ES-I3 (cell line): ENCODE data around the gene PODXL2.

Experiments
- H3K36me3 ChIP-seq: 2 replicates; pipeline ENCODE4 v1.6.1; 2013; ENCODE audit warnings: mild to moderate bottlenecking, low read length, control low read depth, moderate library complexity; ENCODE audit not compliant: insufficient read depth
- H3K4me1 ChIP-seq: 2 replicates; pipeline ENCODE4 v1.6.1; 2013; ENCODE audit warnings: mild to moderate bottlenecking, control low read depth, low read length; ENCODE audit not compliant: insufficient read depth
- H3K9ac ChIP-seq: 2 replicates; pipeline ENCODE4 v1.6.1; 2013; ENCODE audit warnings: low read depth, mild to moderate bottlenecking, low read length, moderate library complexity
- H3K9me3 ChIP-seq: 2 replicates; pipeline ENCODE4 v1.6.1; 2013; ENCODE audit warnings: mild to moderate bottlenecking, low read length, moderate library complexity; ENCODE audit not compliant: control insufficient read depth, insufficient read depth

PODXL2 gene

DNA sequence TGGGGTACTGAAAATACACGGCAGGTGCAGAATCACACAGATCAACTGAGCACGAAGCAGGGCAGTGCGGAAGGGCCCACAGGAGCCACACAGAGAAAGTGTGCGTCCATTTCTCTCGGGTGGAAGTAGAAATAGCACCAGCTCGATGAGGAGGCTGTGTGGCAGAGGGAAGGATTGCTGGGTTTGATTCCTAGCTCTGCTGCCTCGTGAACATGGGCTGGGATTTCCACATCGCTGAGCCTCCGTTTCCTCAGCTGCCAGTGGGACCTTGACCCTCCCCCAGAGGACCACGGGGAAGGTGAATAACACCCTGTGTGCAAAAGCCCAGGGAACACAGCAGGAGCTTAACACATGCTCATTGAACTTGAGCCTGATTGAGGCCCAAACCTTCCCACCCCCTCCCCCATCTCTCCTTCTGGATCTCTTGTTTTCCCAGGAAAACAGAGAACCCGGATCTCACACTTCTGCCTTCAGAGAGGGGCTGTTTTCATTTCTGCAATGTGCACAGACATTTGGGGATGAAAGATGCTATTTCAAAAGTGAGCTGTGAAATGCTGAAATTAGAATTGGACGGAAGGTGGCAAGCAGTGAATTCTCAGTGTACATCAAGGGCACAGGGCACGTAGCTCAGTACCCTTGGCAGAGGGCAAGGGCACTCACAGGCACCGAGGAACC, 82.2 kb downstream of the PODXL2 start:
- H3K9ac ChIP-seq: no peak overlapping the region
- H3K4me1 ChIP-seq: peaks cover 22% of the 10 kb centered on the region
- no peaks in the 10 kb centered on the region for H3K9me3 ChIP-seq
- H3K36me3 ChIP-seq: no peaks in the 10 kb centered on the region

DNA sequence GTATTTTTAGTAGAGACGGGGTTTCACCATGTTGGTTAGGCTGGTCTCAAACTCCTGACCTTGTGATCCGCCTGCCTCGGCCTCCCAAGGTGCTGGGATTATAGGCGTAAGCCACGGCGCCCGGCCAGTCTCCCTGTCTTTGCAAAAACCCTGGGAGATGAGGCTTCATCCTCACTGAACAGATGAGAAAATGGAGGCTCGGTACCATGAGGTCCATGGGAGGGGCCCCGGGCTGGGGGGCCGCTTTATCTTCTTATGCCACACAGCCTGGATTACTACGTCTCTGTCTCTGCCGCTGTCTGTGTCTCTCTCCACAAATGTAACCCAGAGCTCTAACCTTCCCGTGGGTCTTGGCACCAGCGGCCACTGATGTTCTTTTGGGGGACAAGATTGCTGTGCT, 82.9 kb downstream of the PODXL2 start:
- Histone ChIP-seq H3K9me3 (no peaks in the 10 kb centered on the region), H3K36me3 (no peaks in the 10 kb centered on the region), H3K4me1 (peaks cover 22% of the 10 kb centered on the region), H3K9ac (no peak overlapping the region)

DNA sequence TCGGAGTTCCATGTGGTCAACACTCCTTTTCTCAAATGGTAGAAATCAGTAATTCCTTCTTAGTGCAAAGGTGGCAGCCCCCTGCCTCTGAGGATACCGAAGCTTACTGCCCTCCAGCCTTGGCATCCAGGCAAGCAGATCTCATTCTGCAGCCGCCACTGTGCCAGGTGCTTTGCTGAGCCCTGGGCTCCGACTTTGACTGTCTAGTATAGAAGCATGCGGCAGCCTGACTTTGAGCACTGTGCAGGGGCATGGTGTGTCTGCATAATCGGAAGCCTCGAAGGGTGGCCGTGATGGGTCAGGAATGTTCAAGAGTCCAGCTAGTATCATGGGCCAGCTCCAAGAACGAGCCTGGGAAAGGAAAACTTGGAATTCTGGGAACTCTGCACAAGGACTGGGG, 83.5 kb downstream of the PODXL2 start:
- Histone ChIP-seq H3K36me3 (no peaks in the 10 kb centered on the region), H3K4me1 (peaks cover 22% of the 10 kb centered on the region), H3K9ac (no peak overlapping the region), H3K9me3 (no peaks in the 10 kb centered on the region)

DNA sequence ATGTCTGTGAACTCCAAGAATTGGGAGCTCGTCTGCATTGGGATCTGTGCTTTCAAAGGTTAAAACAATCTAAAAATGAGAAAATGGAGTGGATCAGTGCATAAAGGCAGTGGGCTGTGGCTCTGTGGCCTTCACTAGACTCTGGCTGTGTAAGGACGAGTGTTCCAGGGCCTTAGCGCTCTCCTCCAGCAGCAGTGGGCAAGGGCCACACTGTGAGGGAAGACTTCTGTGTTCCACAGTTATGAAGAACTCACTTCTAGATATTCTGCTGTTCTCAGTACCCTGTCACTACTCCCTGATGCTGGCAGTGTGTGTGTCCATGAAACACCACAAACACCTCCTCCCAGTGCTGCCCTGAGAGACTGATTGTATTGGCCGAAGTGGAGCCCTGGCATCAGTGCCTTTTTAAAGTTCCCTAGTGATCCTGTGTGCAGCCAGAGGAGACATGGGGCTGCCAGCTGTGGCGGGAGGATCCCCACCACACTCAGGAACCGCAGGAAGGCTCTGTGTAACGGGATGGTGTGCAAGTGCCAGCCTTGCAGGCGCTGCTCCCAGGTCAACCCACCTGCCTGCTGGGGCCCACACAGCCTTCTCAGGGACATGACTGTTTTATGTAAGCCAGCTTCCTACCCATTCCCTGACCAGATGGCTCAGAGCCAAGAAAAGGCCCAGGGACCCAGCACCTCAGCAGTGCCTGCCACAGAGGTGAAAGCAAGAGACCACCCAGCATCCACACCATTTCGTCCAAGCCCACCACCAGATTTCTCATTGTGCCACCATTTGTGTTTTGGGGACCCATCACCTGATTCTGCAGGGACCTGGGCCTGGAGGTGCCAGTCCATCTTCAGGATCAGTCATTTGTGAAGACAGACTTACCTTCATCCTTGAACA, 84.1 kb downstream of the PODXL2 start:
- Histone ChIP-seq H3K9ac (no peak overlapping the region), H3K4me1 (peaks cover 15% of the 10 kb centered on the region), H3K9me3 (no peaks in the 10 kb centered on the region), H3K36me3 (no peaks in the 10 kb centered on the region)

DNA sequence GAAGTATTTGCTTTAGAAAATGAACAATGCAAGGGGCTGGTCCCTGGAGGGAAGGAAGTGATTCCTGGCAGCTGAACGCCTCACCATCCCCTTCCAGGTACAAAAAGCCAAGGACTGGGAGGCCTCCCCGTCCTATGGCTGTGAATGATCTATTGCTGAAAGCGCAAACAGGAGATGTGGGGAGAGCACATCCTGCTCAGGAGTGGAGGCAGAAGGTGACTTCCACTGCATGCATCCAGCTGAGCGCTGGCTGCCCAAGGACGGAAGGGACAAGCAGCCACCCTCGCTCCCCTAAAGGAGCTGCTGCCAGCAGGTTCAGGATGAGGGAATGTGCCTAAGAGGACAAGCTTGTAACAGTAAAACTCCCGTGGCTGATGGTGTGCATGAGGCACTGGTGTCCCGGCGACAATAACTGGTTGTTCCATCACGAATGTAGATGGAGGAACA, 85.2 kb downstream of the PODXL2 start:
- H3K4me1 ChIP-seq: peaks cover 15% of the 10 kb centered on the region
- no peaks in the 10 kb centered on the region for H3K36me3 ChIP-seq

DNA sequence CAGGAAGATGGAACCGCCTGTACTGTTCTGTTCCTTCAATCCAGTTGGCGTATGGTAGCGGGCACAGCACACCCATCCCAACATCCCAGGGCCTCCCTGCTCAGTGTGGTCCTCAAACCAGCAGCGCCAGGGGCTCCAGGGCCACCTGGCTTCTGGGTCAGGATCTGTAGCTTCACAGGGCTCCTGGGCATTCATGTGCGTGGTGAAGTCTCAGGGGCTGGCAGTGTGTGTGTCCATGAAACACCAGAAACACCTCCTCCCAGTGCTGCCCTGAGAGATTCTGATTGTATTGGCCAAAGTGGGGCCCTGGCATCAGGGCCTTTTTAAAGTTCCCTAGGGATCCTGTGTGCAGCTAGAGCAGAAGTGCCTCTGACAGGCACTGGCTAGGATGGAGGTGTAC, 85.9 kb downstream of the PODXL2 start:
- peaks cover 15% of the 10 kb centered on the region for H3K4me1 ChIP-seq
- H3K9ac ChIP-seq: no peak overlapping the region
- H3K9me3 ChIP-seq: no peaks in the 10 kb centered on the region
- no peaks in the 10 kb centered on the region for H3K36me3 ChIP-seq

More for the DNA sequence above, 85.2 kb downstream of the PODXL2 start:
- no peaks in the 10 kb centered on the region for H3K9me3 ChIP-seq
- H3K9ac ChIP-seq: no peak overlapping the region

DNA sequence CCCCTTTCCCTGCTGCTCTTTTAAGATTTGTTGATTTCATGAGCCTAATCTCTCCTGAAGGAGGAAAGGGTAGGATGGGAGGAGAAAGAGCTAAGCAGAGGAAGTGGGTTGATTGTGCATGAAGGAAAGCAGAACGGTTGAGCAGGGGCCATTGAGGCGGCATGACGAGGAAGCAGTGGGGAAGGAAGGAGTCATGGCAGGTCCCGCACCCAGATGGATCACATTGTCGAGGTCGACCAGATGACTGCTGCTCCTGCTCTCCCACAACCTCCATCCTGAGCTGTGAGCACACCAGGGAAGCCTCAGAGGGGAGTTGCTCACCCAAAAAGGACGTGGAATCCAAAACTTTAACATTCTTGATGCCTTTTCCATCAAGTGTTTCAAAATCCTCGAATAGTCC, 86.5 kb downstream of the PODXL2 start:
- Histone ChIP-seq H3K36me3 (no peaks in the 10 kb centered on the region), H3K4me1 (peaks cover 15% of the 10 kb centered on the region), H3K9ac (no peak overlapping the region), H3K9me3 (no peaks in the 10 kb centered on the region)

DNA sequence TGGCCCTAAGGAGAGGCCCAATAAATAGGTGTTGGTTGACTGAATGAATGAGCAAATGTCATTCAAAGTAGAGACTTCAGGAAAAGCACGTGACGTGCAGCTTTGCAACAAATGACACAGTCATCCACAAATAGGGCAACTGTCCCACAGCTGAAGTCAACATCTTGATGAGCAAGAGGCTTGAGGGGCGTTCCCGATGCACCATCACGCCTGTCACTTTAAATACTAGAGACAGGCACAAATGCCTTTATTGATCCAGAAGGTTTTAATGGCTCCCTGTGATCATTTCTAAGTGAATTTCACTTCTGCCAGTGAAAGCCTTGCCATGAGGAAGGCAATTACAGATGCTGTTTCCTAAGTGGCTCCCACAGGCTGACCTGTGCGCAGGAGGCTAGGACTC, 87.4 kb downstream of the PODXL2 start:
- Histone ChIP-seq H3K4me1 (peaks cover 12% of the 10 kb centered on the region), H3K9me3 (no peaks in the 10 kb centered on the region), H3K9ac (no peak overlapping the region), H3K36me3 (no peaks in the 10 kb centered on the region)

DNA sequence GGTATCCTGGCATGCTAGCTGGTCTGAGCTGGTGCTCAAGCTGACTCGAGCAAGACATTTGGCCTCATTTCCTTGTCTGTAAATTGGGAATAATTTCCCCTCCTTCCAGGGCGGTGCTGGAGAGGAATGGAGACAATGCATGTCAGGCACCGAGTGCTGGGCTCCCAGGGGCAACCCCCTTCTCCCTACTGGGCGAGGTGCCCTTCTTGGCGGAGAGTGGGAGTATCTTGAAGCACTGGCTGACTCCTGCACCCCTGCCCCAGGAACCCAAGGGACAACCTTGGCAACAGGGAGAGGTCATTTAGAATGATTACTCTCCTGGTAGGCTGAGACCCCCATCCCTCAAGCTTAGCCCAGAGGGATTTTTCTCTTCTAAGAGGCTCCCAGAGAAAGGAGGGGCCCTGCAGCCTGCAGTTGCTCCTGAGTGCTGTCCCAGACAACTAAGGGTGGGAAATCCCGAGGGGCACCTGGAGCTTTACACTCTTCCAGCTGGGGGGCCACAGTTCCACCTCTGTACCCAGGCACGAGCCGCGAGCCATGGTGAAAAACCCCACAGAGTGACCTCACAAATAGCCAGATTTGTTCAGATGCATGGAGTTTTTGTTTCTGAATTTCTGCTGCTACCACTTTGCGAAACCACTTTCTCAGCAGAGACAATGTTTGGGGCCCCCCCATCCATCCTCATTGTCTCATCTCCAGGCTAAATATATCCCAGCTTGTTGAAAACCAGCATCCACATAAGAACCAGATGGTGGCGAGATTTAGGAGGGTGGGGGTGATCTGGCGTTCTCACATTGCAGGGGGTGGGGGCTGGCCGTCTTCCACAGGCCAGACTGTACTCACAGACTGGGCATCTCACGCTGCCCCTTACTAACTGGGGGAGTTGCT, 88.6 kb downstream of the PODXL2 start:
- Histone ChIP-seq H3K9me3 (no peaks in the 10 kb centered on the region), H3K9ac (no peak overlapping the region), H3K4me1 (peaks cover 12% of the 10 kb centered on the region), H3K36me3 (no peaks in the 10 kb centered on the region)

DNA sequence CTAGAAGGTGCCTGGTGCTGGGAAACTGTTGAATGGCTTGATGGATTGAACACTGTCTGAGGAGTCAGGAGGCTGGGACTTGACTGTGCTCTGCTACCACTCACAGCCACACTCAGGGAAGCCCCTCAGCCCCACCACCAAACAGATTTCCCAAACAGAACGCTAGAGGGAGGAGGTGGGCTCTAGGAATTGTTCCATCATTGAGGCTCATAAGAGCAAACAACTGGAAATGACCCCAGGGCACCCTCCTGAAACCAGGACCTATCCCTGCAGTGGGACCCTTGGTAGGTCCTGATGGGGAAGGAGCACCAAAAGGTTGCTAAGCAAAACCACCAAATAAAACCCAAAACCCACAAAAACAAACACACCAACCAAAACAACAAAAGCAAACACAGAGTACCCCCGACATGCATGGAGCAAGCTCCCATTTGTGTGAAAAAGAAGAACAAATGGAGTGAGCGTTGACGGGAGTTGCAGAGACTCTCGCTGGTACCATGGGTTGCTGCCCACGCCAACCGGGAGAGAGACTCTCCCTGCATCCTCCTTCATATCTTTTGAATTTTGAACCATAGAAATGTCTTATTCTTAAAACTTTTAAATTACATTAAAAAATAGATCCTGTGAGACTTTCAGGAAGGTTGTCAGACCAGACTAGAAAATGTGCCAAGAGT, 89.4 kb downstream of the PODXL2 start:
- Histone ChIP-seq H3K9ac (no peak overlapping the region), H3K4me1 (peaks cover 12% of the 10 kb centered on the region), H3K9me3 (0 out of 2 replicates have a peak, but pooled peaks cover 4% of the 10 kb centered on the region), H3K36me3 (no peaks in the 10 kb centered on the region)

DNA sequence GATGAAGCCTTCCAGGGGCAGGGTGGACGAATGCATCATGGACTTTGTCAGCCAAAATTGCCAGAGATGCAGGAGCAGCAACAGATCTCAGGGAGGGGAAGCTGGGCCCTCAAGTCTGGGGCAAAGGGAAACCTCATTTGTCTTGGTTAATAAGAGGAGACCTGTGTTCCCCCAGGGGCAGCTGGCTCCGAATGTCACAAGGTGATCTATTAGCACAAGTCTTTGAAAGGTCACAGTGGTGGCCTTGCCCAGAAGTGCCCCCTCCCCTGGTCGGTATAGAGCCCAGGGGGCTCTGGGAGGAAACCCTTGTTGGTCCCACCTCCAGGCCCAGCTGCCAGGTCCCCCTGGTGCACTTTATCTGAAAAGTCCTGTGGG, 89.9 kb downstream of the PODXL2 start:
- Histone ChIP-seq H3K9ac (no peak overlapping the region), H3K36me3 (no peaks in the 10 kb centered on the region), H3K4me1 (peaks cover 7% of the 10 kb centered on the region), H3K9me3 (0 out of 2 replicates have a peak, but pooled peaks cover 4% of the 10 kb centered on the region)

DNA sequence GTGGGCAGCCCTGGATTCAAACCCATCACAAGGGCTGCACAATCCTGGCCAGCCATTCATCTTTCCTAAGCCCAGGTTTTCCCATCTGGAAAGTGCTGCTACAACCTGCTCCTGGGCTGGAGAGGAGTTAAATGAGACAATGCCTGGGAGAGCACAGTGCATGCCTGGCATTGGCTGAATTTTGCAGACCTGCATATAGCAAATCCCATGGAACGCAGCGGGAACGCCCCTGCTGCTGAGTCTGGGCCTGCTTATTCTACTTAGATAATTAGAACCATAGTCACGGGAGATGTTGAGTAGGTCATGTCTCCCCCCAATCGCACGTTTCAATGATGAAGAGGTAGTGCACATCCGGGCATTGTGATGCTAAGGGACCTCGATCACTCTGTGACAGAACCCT, 90.4 kb downstream of the PODXL2 start:
- Histone ChIP-seq H3K4me1 (peaks cover 2% of the 10 kb centered on the region), H3K36me3 (no peaks in the 10 kb centered on the region), H3K9ac (no peak overlapping the region)

DNA sequence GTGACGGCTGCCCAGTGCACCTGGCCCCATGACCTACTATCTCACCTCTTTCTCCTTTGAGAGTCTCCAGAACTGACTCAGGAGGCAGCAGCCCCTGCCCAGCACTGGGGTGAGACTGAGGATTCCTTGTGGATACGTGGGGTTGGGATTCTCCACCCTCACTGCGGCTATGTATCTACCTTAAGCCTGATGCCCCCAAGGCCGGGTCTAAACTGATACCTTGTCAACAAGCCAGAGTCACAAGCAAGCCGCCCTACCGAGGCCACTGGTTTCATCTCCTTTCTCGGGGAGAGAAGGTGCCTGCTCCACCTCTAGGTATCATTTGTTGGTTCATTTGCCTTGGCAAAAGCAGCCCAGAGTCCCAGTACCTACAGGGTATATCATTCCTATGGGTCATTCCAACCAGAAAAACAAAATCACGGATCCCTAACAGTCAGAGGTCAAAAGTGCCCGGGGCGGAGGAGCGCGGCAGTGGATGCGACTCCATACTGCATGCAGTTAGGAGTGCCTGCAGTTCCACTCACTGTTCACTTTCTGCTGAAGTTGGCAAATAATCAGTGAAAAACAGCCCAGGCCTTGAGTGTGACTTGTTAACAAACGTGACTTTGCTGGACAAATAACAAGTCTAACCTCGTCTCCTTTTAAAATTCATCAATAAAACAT, 91.3 kb downstream of the PODXL2 start:
- Histone ChIP-seq H3K9me3 (peaks cover 5% of the 10 kb centered on the region; the same call in 1 of the 2 replicates), H3K4me1 (no peaks in the 10 kb centered on the region), H3K36me3 (no peaks in the 10 kb centered on the region), H3K9ac (no peak overlapping the region)

More for the DNA sequence above, 90.4 kb downstream of the PODXL2 start:
- 0 out of 2 replicates have a peak, but pooled peaks cover 4% of the 10 kb centered on the region for H3K9me3 ChIP-seq
